GM18951 (cell line): ENCODE results near the gene GAS2L3.

ENCODE experiments used
- POLR2A ChIP-seq: IDR thresholded peaks from 4 replicates; pipeline ENCODE4 v1.6.1; 2011; ENCODE audit warnings: mild to moderate bottlenecking; ENCODE audit not compliant: insufficient read length, insufficient read depth; ENCODE audit errors: extremely low read depth
- in situ Hi-C: fragments of 300-500 bp; cut with MboI; formaldehyde crosslinking; loops from one replicate; pipeline ENCODE4 v1.12.0; 2022; ENCODE audit warnings: low sequenced_read_pairs, mixed read lengths, inconsistent platforms; ENCODE audit not compliant: unreplicated experiment

Gene GAS2L3

GRCh38 chr12:100656141-100656540 is 82.7 kb downstream of the GAS2L3 start:
- in situ Hi-C loops: no loop called here
- TF ChIP-seq POLR2A: no peak

- in situ Hi-C loops: no loop called here
- TF ChIP-seq POLR2A: no peak
Observed at GRCh38 chr12:100656856-100657255, 83.4 kb downstream of the GAS2L3 start.

- in situ Hi-C loops: no loop called here
- no peak for TF ChIP-seq POLR2A
Observed at GRCh38 chr12:100661300-100661951, 87.9 kb downstream of the GAS2L3 start.

- TF ChIP-seq POLR2A: no peak
- in situ Hi-C loops: no loop called here
Observed at GRCh38 chr12:100666588-100666987, 93.1 kb downstream of the GAS2L3 start.

- no peak for TF ChIP-seq POLR2A
- in situ Hi-C loops: no loop called here
Observed at GRCh38 chr12:100668945-100669536, 95.6 kb downstream of the GAS2L3 start.

DNA sequence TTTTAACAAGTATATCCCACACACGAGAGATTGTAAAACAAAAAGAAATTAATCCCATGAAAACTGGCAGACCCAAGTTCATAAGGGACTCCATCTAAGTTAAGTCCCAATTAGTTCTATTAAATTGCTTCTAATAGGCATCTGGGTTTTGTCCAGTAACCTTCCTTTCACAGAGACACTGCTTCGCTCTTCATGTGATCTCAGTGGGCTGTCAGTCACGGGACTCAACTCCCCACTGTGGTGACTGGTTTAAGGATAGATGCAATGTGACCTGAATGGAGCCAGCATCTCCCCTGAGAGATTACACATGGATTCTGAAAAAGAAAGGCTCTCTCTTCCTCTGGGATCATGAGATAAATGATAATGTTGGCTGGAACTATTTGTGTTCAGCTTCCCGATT is 96.4 kb downstream of the GAS2L3 start:
- in situ Hi-C loops: no loop called here
- TF ChIP-seq POLR2A: no peak

DNA sequence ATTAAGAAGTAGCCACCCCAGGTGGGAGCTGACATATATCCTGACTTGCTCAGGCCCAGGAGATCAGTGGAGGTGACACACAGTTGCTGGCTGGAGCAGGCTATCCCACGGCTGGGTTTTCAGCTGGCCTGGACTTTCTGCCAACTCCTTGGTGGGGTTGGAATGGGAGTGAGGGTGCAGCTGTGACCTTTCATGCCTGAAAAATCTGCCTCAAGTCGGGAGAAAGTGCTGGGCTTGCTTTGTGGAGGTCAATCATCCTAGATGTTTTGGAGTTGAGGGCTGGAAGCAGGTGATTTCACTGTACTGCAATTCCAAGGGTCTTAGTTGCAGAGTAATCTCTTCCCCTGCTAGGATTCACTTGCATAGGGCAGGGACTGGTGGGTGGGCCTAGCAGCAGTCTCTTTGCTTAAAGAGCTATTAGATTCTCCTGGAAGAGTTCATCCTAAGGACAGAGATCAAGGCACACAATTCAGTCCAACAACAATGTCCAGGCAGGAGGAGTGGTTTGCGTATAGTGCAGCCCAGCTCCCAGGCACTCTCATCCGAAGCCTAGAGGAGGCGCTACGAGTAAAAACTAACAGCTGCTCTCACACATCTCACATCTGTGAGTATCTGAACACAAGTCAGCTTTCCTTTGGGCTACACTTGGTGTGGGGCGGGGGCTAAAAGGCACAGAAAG is 98.1 kb downstream of the GAS2L3 start:
- TF ChIP-seq POLR2A: no peak
- in situ Hi-C loops: no loop called here

- TF ChIP-seq POLR2A: no peak
- in situ Hi-C loops: no loop called here
Observed at GRCh38 chr12:100672075-100672592, 98.7 kb downstream of the GAS2L3 start.

- no peak for TF ChIP-seq POLR2A
- in situ Hi-C loops: no loop called here
Observed at GRCh38 chr12:100674036-100674888, 100.8 kb downstream of the GAS2L3 start.
